ENCODE data around the gene RAET1L. TPM values are rescaled to one million over a fixed set of nuclear protein-coding genes. Genes with fewer than 3 reads are reported as not detected.

Gene RAET1L
- total and polyA plus RNA-seq, 2 of the 4 experiments (the other 2 are of a cell fraction) = not detected

GRCh38 chr6:149983145-149983544 lies 42.2 kb downstream of the RAET1L start:
- dilution Hi-C loops (cut with HindIII; ENCODE audit: low sequenced_read_pairs, unreplicated experiment) (no loop called here), intact Hi-C loops (cut with micrococcal nuclease) (no loop called here), in situ Hi-C loops (cut with MboI; ENCODE audit: low sequenced_read_pairs) (no loop called here)
- H3K9ac ChIP-seq (ENCODE audit: low read depth, low read length) = no peak overlapping the region
- H4K5ac ChIP-seq (ENCODE audit: low read depth, low read length) = no peak overlapping the region
- H2AK5ac ChIP-seq (ENCODE audit: low read depth, low read length) = no peak overlapping the region
- no peak overlapping the region for H4K8ac ChIP-seq (ENCODE audit: low read depth in 2 of 2, low read length in 2 of 2)
- H2AFZ ChIP-seq (replicated peaks; ENCODE audit: low read length, poor library complexity) = no peak overlapping the region
- no peak overlapping the region for H2BK5ac ChIP-seq (ENCODE audit: low read depth, low read length, poor library complexity, severe bottlenecking)
- peaks cover 50% of the 10 kb centered on the region for H3K27me3 ChIP-seq (ENCODE audit: control insufficient read depth, insufficient read depth, low read length)
- no peak overlapping the region for H3K56ac ChIP-seq (ENCODE audit: extremely low read depth, insufficient read depth, low read length)
- no peaks in the 10 kb centered on the region for H4K20me1 ChIP-seq (ENCODE audit: insufficient read depth, low read length)
- H3K36me3 ChIP-seq (ENCODE audit: control insufficient read depth, insufficient read depth, low read length) = no peaks in the 10 kb centered on the region
- no peak overlapping the region for H2BK120ac ChIP-seq (ENCODE audit: low read depth, low read length)
- CTCF ChIA-PET = no interaction called here
- BruUV-seq (replicated peaks) = no TSS peak
- H3K27ac ChIP-seq (ENCODE audit: insufficient read depth, low read length) = no peak overlapping the region
- no peaks in the 10 kb centered on the region for H3K4me1 ChIP-seq (ENCODE audit: control insufficient read depth, insufficient read depth, low read length)
- no peak overlapping the region for H3K18ac ChIP-seq (ENCODE audit: low read depth, low read length)
- no peak overlapping the region for H3K4me3 ChIP-seq (ENCODE audit: insufficient read depth, low read depth, low read length)
- no peak overlapping the region for H3K4me2 ChIP-seq (ENCODE audit: low read depth, low read length)
- H3K79me1 ChIP-seq (ENCODE audit: low read depth in 1 of 2, low read length in 2 of 2) = no peaks in the 10 kb centered on the region
- peaks cover 5% of the 10 kb centered on the region for H3K9me3 ChIP-seq (ENCODE audit: control insufficient read depth, insufficient read depth, low read length)
- H3K14ac ChIP-seq (replicated peaks; ENCODE audit: low read depth, low read length) = no peak overlapping the region
- H3K4ac ChIP-seq (ENCODE audit: low read depth, low read length) = no peak overlapping the region
- H3K9me1 ChIP-seq (ENCODE audit: insufficient read depth, low read length) = no peaks in the 10 kb centered on the region
- no peak overlapping the region for H4K91ac ChIP-seq (ENCODE audit: insufficient read depth, low read depth, low read length)
- DNase-seq (no peak), ATAC-seq (ENCODE audit: low read depth) (no peak)
- TF ChIP-seq CTCF (conservative IDR thresholded peaks at IDR 0.05; ENCODE audit: low read depth, low read length) (no peak), RCOR1 (IDR thresholded peaks at IDR 0.05; ENCODE audit: insufficient replicate concordance, low read length) (no peak), CHD1 (IDR thresholded peaks at IDR 0.05; ENCODE audit: low read depth, low read length) (no peak), NFE2L2 (IDR thresholded peaks at IDR 0.05; ENCODE audit: low read depth, low read length) (no peak), USF2 (IDR thresholded peaks at IDR 0.05; ENCODE audit: low read depth, low read length) (no peak), ELK1 (IDR thresholded peaks at IDR 0.05; ENCODE audit: borderline replicate concordance, low read depth, low read length) (no peak), POLR2A (IDR thresholded peaks at IDR 0.05; ENCODE audit: low read depth, low read length) (no peak), MAZ (IDR thresholded peaks at IDR 0.05; ENCODE audit: borderline replicate concordance, low read depth, low read length) (no peak), MAFK (IDR thresholded peaks at IDR 0.05; ENCODE audit: low read depth, low read length) (no peak), SMC3 (IDR thresholded peaks at IDR 0.05; ENCODE audit: low read depth, low read length) (no peak), FOS (IDR thresholded peaks at IDR 0.05; ENCODE audit: low read depth, low read length) (no peak), BHLHE40 (IDR thresholded peaks at IDR 0.05; ENCODE audit: low read depth, low read length) (no peak), CEBPB (IDR thresholded peaks at IDR 0.05; ENCODE audit: low read depth, low read length) (no peak), MXI1 (IDR thresholded peaks at IDR 0.05; ENCODE audit: borderline replicate concordance, low read depth, low read length) (no peak), RAD21 (IDR thresholded peaks at IDR 0.05; ENCODE audit: low read length) (no peak), RFX5 (IDR thresholded peaks at IDR 0.05; ENCODE audit: low read depth, low read length) (no peak)
- H2BK15ac ChIP-seq (ENCODE audit: low read depth, low read length) = no peak overlapping the region
- H2AK9ac ChIP-seq (replicated peaks; ENCODE audit: low read depth, low read length, poor library complexity) = peak overlapping the region; percentile 65
- no peak overlapping the region for H3K23ac ChIP-seq (ENCODE audit: low read depth, low read length)
- 23% methylated on average over 4 of the region's 9 CpGs; no CpG with 5 or more reads in 1 of the 2 experiments for WGBS, 2 experiments (ENCODE audit: extremely low coverage in 2 of 2, insufficient read length in 1 of 2)
- no peak overlapping the region for H2BK20ac ChIP-seq (ENCODE audit: low read depth, low read length)
- POLR2A ChIA-PET (ENCODE audit: unreplicated experiment) = no interaction called here

Measured in IMR-90 (cell line).